ENCODE results near the gene GPR152. TPM values are rescaled to one million over a fixed set of nuclear protein-coding genes. Genes with fewer than 3 reads are reported as not detected.
A peak's percentile ranks its signal among the peaks of the same experiment; 100 is the strongest.

Gene GPR152
- total RNA-seq, 1 donor, result not detected

GRCh38 chr11:67492801-67493547 is 40.4 kb upstream of the GPR152 start:
- Histone ChIP-seq H3K36me3 (ENCODE audit: insufficient read depth, low read length) (peaks cover 11% of the 10 kb centered on the region), H3K9me3 (ENCODE audit: low read depth, low read length) (no peaks in the 10 kb centered on the region), H3K4me2 (ENCODE audit: insufficient read depth, low read length) (no peak overlapping the region), H3K27ac (ENCODE audit: low read depth, low read length) (no peak overlapping the region), H3K4me3 (ENCODE audit: insufficient read depth, low read length) (no peak overlapping the region), H3K4me1 (ENCODE audit: insufficient read depth, low read length) (no peaks in the 10 kb centered on the region), H2AFZ (ENCODE audit: low read length) (no peak overlapping the region), H3K79me2 (ENCODE audit: insufficient read depth, low read length) (no peaks in the 10 kb centered on the region), H3K27me3 (ENCODE audit: insufficient read depth, low read length) (no peaks in the 10 kb centered on the region), H4K20me1 (ENCODE audit: insufficient read depth, low read length) (peaks cover 2% of the 10 kb centered on the region)
- DNase-seq (ENCODE audit: insufficient read length, low spot score, missing footprints), result peak; percentile 81
- TF ChIP-seq, protein P1, sequence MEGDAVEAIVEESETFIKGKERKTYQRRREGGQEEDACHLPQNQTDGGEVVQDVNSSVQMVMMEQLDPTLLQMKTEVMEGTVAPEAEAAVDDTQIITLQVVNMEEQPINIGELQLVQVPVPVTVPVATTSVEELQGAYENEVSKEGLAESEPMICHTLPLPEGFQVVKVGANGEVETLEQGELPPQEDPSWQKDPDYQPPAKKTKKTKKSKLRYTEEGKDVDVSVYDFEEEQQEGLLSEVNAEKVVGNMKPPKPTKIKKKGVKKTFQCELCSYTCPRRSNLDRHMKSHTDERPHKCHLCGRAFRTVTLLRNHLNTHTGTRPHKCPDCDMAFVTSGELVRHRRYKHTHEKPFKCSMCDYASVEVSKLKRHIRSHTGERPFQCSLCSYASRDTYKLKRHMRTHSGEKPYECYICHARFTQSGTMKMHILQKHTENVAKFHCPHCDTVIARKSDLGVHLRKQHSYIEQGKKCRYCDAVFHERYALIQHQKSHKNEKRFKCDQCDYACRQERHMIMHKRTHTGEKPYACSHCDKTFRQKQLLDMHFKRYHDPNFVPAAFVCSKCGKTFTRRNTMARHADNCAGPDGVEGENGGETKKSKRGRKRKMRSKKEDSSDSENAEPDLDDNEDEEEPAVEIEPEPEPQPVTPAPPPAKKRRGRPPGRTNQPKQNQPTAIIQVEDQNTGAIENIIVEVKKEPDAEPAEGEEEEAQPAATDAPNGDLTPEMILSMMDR (IDR thresholded peaks at IDR 0.05; ENCODE audit: extremely low read depth, low read depth, low read length), result no peak

DNA sequence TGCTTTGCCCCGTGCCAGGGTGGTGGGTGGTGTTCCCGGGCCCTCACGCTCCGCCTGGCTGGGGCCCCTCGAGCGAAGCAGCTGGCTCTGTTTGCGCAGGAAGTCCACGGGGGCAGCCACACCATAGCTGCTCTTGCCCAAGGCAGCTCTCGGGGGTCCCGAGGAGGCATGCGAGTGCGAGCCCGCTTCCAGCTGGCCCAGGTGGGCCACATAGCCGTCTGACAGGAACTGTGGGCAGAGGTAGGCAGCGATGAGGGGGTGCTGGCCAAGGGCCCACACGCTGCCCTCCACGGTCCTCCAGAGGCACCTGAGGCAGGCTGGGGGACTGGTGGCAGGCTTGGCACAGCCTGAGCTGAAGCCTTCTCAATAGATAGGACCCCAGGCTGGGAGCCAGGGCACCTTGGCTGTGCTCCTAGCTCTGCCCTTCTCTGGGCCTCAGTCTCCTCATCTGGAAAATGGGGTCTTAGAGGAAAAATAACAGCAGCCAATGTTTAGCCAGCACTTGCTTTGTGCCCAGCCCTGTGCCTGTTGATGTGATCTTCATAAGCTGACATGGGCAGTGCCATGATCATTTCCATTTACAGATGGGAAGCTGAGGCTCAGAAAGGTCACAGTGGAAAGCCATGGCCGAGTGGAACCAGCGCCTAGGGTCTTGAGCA is 39.7 kb upstream of the GPR152 start:
- Histone ChIP-seq H3K79me2 (ENCODE audit: insufficient read depth, low read length) (no peaks in the 10 kb centered on the region), H3K4me3 (ENCODE audit: insufficient read depth, low read length) (no peak overlapping the region), H3K27me3 (ENCODE audit: insufficient read depth, low read length) (no peaks in the 10 kb centered on the region), H3K36me3 (ENCODE audit: insufficient read depth, low read length) (peaks cover 11% of the 10 kb centered on the region), H4K20me1 (ENCODE audit: insufficient read depth, low read length) (peaks cover 5% of the 10 kb centered on the region), H2AFZ (ENCODE audit: low read length) (no peak overlapping the region), H3K27ac (ENCODE audit: low read depth, low read length) (no peak overlapping the region), H3K4me2 (ENCODE audit: insufficient read depth, low read length) (no peak overlapping the region), H3K9me3 (ENCODE audit: low read depth, low read length) (no peaks in the 10 kb centered on the region), H3K4me1 (ENCODE audit: insufficient read depth, low read length) (no peaks in the 10 kb centered on the region)
- peak; percentile 79 for DNase-seq (ENCODE audit: insufficient read length, low spot score, missing footprints)
- TF ChIP-seq, protein P1 (IDR thresholded peaks at IDR 0.05; ENCODE audit: extremely low read depth, low read depth, low read length), result no peak

DNA sequence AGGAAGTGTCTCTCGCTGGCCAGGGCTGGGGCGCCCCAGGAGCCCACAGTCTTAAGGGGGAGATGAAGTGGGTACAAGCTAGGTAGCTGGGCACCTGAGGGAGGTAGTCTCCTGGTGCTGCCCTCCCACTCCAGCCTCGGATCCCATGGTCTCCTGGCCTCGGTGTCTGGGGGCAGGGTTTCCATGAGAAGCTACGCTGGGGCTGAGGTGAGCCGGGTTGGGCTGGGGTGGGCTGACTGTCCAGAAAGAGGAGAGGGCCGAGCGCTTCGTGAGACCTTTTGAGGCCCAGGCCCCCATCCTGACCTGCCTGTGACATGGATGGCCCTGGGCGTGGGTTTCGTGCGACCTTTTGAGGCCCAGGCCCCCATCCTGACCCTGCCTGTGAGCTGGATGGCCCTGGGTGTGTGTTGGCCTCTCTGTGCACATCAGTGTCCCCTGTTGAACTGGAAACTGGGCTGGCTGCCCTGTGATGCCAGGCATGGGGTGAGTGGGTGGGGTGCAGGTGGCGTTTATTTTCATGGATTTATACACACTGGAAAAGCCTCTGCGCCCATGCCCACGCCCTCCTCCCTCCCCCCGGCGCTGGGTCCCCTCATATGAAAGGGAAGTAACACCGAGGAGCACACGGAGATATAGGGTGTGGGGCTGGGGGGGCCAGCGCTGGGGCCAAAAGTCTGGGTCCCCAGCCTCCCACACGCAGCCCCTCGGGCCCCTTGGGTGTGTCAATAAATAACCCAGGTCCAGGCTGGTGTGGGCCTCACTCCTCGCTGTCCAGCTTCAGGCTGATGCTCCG is 38.9 kb upstream of the GPR152 start:
- no peaks in the 10 kb centered on the region for H3K4me1 ChIP-seq (ENCODE audit: insufficient read depth, low read length)
- peaks cover 11% of the 10 kb centered on the region for H3K36me3 ChIP-seq (ENCODE audit: insufficient read depth, low read length)
- peak; percentile 82 for DNase-seq (ENCODE audit: insufficient read length, low spot score, missing footprints)
- no peaks in the 10 kb centered on the region for H3K9me3 ChIP-seq (ENCODE audit: low read depth, low read length)
- no peaks in the 10 kb centered on the region for H3K27me3 ChIP-seq (ENCODE audit: insufficient read depth, low read length)
- H3K27ac ChIP-seq (ENCODE audit: low read depth, low read length), result no peak overlapping the region
- H4K20me1 ChIP-seq (ENCODE audit: insufficient read depth, low read length), result peaks cover 5% of the 10 kb centered on the region
- TF ChIP-seq, protein P1 (IDR thresholded peaks at IDR 0.05; ENCODE audit: extremely low read depth, low read depth, low read length), result no peak
- H3K4me2 ChIP-seq (ENCODE audit: insufficient read depth, low read length), result no peak overlapping the region
- peaks cover 5% of the 10 kb centered on the region for H3K79me2 ChIP-seq (ENCODE audit: insufficient read depth, low read length)
- H2AFZ ChIP-seq (ENCODE audit: low read length), result no peak overlapping the region
- H3K4me3 ChIP-seq (ENCODE audit: insufficient read depth, low read length), result no peak overlapping the region

- Histone ChIP-seq H3K4me3 (ENCODE audit: insufficient read depth, low read length) (no peak overlapping the region), H2AFZ (ENCODE audit: low read length) (no peak overlapping the region), H3K27ac (ENCODE audit: low read depth, low read length) (no peak overlapping the region), H3K4me1 (ENCODE audit: insufficient read depth, low read length) (no peaks in the 10 kb centered on the region), H3K79me2 (ENCODE audit: insufficient read depth, low read length) (peaks cover 8% of the 10 kb centered on the region), H3K27me3 (ENCODE audit: insufficient read depth, low read length) (no peaks in the 10 kb centered on the region), H4K20me1 (ENCODE audit: insufficient read depth, low read length) (peaks cover 10% of the 10 kb centered on the region), H3K9me3 (ENCODE audit: low read depth, low read length) (no peaks in the 10 kb centered on the region), H3K4me2 (ENCODE audit: insufficient read depth, low read length) (no peak overlapping the region), H3K36me3 (ENCODE audit: insufficient read depth, low read length) (peaks cover 11% of the 10 kb centered on the region)
- peak; percentile 83 for DNase-seq (ENCODE audit: insufficient read length, low spot score, missing footprints)
- TF ChIP-seq, protein P1 (IDR thresholded peaks at IDR 0.05; ENCODE audit: extremely low read depth, low read depth, low read length), result no peak
Measured at GRCh38 chr11:67490727-67491065, 38.2 kb upstream of the GPR152 start.
